NOMO-1 treated with dmso at 0.1 percent for 144 hours (cell line): Measurements from ENCODE around the gene ADAMTS2.
"Not testable (repeated sequence)": the region's sequence is repeated elsewhere in the genome, so short reads cannot be mapped to it uniquely, and the experiment has no call there.

ENCODE experiments used
- DNase-seq: peaks from one replicate; lab custom pipeline; 2025; ENCODE audit not compliant: unreplicated experiment; lab: John Stamatoyannopoulos, UW

Gene ADAMTS2

DNA sequence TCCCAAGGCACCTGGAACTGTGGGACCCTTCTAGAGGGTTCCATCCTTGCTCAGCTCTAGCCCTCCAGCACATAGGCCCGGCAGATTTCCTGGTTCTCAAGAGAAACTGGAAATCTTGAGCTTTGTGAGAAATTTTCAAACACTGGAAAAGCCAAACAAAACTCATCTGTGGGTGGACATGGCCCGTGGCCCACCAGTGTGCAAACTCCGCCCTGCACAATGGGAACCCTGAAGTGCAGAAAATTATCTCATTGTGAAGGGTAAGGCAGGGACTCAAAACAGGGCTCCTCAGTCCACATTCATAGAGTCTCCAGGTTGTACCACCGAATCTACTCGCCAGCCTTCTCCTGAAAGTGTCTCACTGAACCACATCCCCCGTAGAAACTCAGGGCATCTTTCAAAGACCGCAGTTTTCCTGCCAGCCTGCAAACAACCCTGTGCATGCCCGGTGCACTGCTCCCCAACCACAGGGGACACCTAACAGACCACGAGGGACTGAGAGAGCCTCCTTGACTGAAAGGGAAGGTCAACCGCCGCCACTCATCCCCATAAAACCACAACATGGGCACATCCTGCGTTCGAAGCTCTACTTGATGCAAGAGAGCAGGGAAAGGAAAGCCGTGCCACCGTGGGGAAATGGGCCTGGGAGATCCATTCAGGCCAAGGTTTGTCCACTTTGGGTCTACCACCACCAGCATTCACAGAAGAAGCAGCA is 18.1 kb downstream of the ADAMTS2 start:
- DNase-seq, result no peak

DNA sequence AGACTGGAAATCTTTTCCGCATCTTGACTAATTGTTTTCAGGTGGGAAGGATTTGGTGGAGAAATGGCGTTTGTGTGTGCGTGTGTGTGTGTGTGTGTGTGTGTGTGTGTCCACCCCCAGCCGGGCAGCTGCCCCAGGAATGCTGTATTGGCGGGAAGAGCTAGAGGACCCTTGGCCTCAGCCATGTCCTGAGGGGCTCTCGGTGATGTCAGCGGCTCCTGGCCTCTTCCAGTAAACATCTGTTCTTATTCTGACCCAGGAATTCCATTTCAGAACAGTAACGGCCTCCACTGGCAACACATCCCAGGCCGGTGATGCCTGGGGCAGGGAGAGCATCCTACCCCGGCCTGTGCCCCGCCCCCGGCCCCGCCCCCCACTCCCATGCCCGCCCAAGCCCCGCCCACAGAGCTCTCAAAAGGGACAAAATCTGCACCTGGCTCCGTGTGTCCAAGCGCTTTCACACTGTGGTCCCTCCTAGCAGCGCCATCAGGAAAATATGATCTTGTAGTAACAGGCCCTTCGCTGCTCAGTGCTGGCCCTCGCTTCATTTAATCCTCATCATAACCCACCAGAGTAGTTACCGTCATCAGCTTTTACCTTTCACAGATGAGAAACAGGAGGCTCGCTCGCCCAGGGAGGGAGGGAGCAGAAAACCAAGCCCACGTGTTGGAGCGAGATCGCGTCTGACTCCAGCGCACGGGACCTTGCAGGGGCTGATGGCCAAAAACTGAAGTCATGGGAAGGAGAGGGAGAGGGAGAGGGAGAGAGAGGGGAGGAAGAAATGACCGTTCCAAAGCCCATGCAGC is 18.9 kb downstream of the ADAMTS2 start:
- DNase-seq, result no peak

GRCh38 chr5:179325296-179326031 is 19.8 kb downstream of the ADAMTS2 start:
- DNase-seq, result no peak

- DNase-seq, result no peak
Measured at GRCh38 chr5:179324760-179325295, 20.4 kb downstream of the ADAMTS2 start.

GRCh38 chr5:179324316-179324715 is 20.9 kb downstream of the ADAMTS2 start:
- not testable (repeated sequence) for DNase-seq

DNA sequence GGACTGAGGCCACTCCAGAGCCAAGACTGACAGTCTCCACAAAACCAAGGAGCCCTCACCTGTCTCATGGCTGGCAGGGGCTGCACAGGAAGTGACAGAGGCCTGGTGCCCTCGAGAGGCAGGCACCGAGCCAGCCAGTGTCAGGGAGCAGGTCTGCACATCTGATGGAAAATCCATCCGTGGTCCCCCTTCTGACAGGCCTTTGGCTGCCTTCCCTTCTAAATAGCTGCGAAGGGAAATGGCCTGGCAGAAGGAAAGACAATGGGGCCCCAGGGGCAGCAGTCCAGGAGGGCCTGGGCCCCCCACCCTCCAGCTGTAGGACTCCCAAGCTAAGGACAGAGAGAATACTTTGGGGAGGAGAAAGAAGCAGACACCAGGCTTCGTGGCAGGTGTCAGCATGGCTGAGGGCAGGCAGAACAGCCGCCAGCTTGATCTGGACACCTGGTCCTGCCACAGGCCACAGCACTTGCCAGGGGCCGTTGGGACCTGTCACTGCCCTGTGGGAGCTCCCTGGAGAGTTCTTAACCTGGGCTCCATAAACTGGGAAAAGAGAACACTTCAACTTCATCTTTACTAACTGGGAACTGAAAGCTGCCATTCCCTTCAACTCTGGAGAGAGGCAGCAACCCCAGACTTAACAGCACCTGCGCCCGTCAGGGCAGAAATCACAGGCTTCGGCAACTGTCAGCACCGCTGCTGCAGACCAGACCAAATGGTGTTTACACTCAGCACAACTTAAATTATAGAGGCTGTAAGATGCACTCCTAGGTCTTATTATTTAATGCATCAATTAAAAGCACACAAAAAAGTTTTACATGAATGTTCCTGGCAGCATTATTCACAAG is 22.0 kb downstream of the ADAMTS2 start:
- no peak for DNase-seq

- DNase-seq, result no peak
Measured at GRCh38 chr5:179322071-179323025, 22.9 kb downstream of the ADAMTS2 start.

- no peak for DNase-seq
Measured at GRCh38 chr5:179321206-179321987, 23.9 kb downstream of the ADAMTS2 start.

DNA sequence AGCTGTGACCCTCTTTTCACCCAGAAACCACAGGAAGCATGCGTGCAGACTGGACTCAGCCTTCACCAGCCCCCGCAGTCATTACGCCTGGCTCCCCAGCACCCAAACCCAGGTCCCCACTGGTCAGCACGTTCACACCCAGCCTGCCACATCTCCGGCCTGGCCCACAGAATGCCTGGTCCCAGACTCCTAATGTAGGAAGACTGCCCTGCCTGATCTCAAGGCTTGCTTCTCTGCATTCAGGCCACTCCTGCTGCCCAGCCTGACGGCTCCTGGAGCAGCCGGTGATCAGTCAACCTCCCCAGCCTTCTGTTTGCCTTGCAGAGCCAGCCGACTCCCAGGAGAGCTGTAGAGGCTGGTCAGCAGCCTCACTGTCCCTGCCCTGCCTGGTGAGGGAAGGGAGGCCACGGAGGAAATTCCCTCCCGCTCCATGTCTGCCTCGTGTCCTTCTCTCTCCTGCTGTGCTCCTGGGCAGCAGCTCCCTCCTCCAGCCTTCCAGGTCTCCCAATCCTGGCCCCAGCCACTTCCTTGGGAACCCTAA is 25.4 kb downstream of the ADAMTS2 start:
- no peak for DNase-seq

DNA sequence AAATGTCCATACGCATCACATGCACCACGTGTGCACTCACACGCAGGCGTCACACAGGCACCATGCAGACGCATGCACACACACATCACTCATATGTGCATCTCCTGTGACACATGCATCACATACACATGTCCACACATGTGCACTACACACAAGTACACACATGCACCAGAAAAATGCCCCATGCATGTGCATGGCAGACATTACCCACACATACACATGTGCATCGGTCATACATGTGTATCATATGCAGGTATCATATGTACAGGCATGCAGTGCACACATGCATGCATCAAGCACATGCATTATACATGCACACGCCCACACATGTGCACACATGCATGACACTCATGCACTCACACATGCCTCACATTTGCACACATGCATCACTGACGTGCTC is 26.1 kb downstream of the ADAMTS2 start:
- no peak for DNase-seq

- no peak for DNase-seq
Measured at GRCh38 chr5:179318221-179318955, 26.9 kb downstream of the ADAMTS2 start.

- no peak for DNase-seq
Measured at GRCh38 chr5:179317411-179318220, 27.6 kb downstream of the ADAMTS2 start.

GRCh38 chr5:179316982-179317381 is 28.3 kb downstream of the ADAMTS2 start:
- DNase-seq, result no peak

GRCh38 chr5:179316111-179316551 is 29.1 kb downstream of the ADAMTS2 start:
- no peak for DNase-seq

GRCh38 chr5:179315356-179315890 is 29.8 kb downstream of the ADAMTS2 start:
- no peak for DNase-seq

- no peak for DNase-seq
Measured at GRCh38 chr5:179314606-179315355, 30.5 kb downstream of the ADAMTS2 start.
